Vagina (tissue), 2 donors: ENCODE data around the gene SIAH1.

Experiments
- POLR2A ChIP-seq, 2 donors: fragments of 450-650 bp; IDR thresholded peaks; one replicate each; pipeline ENCODE4 v1.6.1; 2017; ENCODE audit warnings: antibody characterized with exemption in 2 of 2, mild to moderate bottlenecking in 2 of 2, moderate library complexity in 2 of 2
- POLR2AphosphoS5 ChIP-seq, 2 donors: sonication (generic); formaldehyde crosslinking; IDR thresholded peaks; one replicate each; pipeline ENCODE4 v1.9.0; 2017; ENCODE audit warnings: antibody characterized with exemption in 2 of 2, mild to moderate bottlenecking in 2 of 2, low read depth in 1 of 2; ENCODE audit not compliant: insufficient read depth in 1 of 2
- TF ChIP-seq, protein P1 (sequence below), 3 experiments: fragments of 450-650 bp in 2 of 3; fragments of 200-600 bp in 1 of 3; sonication (generic) in 1 of 3; IDR thresholded peaks; one replicate each; pipeline ENCODE4 v1.5.1; 2017 to 2019; ENCODE audit warnings: antibody characterized with exemption in 3 of 3, mild to moderate bottlenecking in 2 of 3, moderate library complexity in 2 of 3

- TF ChIP-seq POLR2A (IDR thresholded peaks at IDR 0.05): no peak
- TF ChIP-seq, protein P1, sequence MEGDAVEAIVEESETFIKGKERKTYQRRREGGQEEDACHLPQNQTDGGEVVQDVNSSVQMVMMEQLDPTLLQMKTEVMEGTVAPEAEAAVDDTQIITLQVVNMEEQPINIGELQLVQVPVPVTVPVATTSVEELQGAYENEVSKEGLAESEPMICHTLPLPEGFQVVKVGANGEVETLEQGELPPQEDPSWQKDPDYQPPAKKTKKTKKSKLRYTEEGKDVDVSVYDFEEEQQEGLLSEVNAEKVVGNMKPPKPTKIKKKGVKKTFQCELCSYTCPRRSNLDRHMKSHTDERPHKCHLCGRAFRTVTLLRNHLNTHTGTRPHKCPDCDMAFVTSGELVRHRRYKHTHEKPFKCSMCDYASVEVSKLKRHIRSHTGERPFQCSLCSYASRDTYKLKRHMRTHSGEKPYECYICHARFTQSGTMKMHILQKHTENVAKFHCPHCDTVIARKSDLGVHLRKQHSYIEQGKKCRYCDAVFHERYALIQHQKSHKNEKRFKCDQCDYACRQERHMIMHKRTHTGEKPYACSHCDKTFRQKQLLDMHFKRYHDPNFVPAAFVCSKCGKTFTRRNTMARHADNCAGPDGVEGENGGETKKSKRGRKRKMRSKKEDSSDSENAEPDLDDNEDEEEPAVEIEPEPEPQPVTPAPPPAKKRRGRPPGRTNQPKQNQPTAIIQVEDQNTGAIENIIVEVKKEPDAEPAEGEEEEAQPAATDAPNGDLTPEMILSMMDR (IDR thresholded peaks at IDR 0.05): no peak
- TF ChIP-seq POLR2AphosphoS5 (IDR thresholded peaks at IDR 0.05; ENCODE audit: insufficient read depth in 1 of 2, low read depth in 1 of 2): no peak
These were observed 58.3 kb downstream of the SIAH1 start for GRCh38 chr16:48326915-48327314.
